ENCODE measurements around the gene ADAM17. TPM values are rescaled to one million over a fixed set of nuclear protein-coding genes. Genes with fewer than 3 reads are reported as not detected.

Gene ADAM17
- polyA plus RNA-seq, 1 donor (not counting 4 experiments of a cell fraction or from before 2014, with no cell fraction given): 13.3 TPM

GRCh38 chr2:9549420-9549819 is 6.2 kb downstream of the ADAM17 start:
- peaks cover 90% of the 10 kb centered on the region for H3K79me2 ChIP-seq (ENCODE audit: control insufficient read depth, insufficient read depth, low read length)
- H3K36me3 ChIP-seq (ENCODE audit: control insufficient read depth in 2 of 2, extremely low read depth in 1 of 2, insufficient read depth in 2 of 2, low read length in 2 of 2): peaks cover 0 to 5% of the 10 kb centered on the region in 2 experiments
- no peak for FAIRE-seq
- peaks cover 4% of the 10 kb centered on the region for H3K9me1 ChIP-seq (ENCODE audit: control insufficient read depth, extremely low read depth, insufficient read depth, low read length)
- H4K20me1 ChIP-seq (ENCODE audit: control insufficient read depth, extremely low read depth, insufficient read depth, low read length): peaks cover 8% of the 10 kb centered on the region
- no peak overlapping the region for H3K4me2 ChIP-seq (ENCODE audit: control insufficient read depth, extremely low read depth, insufficient read depth, low read depth, low read length)
- no peak for DNase-seq (ENCODE audit: low read depth, low spot score)
- no peak for TF ChIP-seq EZH2 (IDR thresholded peaks at IDR 0.05; ENCODE audit: low read length)
- no peak for TF ChIP-seq CTCF (optimal IDR thresholded peaks at IDR 0.05 in 1 of 3, IDR thresholded peaks at IDR 0.05 in 1 of 3, conservative IDR thresholded peaks at IDR 0.05 in 1 of 3; ENCODE audit: extremely low read depth in 1 of 3, insufficient read depth in 2 of 3, low read length in 3 of 3)
- no peak overlapping the region for H2AFZ ChIP-seq (ENCODE audit: control insufficient read depth, low read length)
- no peak overlapping the region for H3K27ac ChIP-seq (ENCODE audit: control insufficient read depth, insufficient read depth, low read length)
- peaks cover 38% of the 10 kb centered on the region for H3K4me1 ChIP-seq (ENCODE audit: control insufficient read depth, extremely low read depth, insufficient read depth, low read length)
- H3K9me3 ChIP-seq (ENCODE audit: control insufficient read depth, low read depth, low read length): no peaks in the 10 kb centered on the region
- no peaks in the 10 kb centered on the region for H3K27me3 ChIP-seq (ENCODE audit: control insufficient read depth, extremely low read depth, insufficient read depth, low read length)
- H3K9ac ChIP-seq (ENCODE audit: control insufficient read depth, extremely low read depth, insufficient read depth, low read length): no peak overlapping the region
- H3K4me3 ChIP-seq (ENCODE audit: control insufficient read depth in 2 of 3, extremely low read depth in 1 of 3, insufficient read depth in 2 of 3, low read depth in 1 of 3, low read length in 3 of 3): no peak overlapping the region
- dilution Hi-C loops (cut with MboI; ENCODE audit: extremely low pct_ligation_motif_present, low sequenced_read_pairs): no loop called here

- Histone ChIP-seq H3K4me1 (ENCODE audit: control insufficient read depth, extremely low read depth, insufficient read depth, low read length) (peaks cover 32% of the 10 kb centered on the region), H4K20me1 (ENCODE audit: control insufficient read depth, extremely low read depth, insufficient read depth, low read length) (peaks cover 8% of the 10 kb centered on the region)
- no peak for DNase-seq (ENCODE audit: low read depth, low spot score)
These were observed 7.1 kb downstream of the ADAM17 start for GRCh38 chr2:9548506-9548905.

More at GRCh38 chr2:9548506-9548905, 7.1 kb downstream of the ADAM17 start:
- peaks cover 90% of the 10 kb centered on the region for H3K79me2 ChIP-seq (ENCODE audit: control insufficient read depth, insufficient read depth, low read length)
- peaks cover 4% of the 10 kb centered on the region for H3K9me1 ChIP-seq (ENCODE audit: control insufficient read depth, extremely low read depth, insufficient read depth, low read length)
- no peak overlapping the region for H3K9ac ChIP-seq (ENCODE audit: control insufficient read depth, extremely low read depth, insufficient read depth, low read length)
- no peak for TF ChIP-seq CTCF (optimal IDR thresholded peaks at IDR 0.05 in 1 of 3, IDR thresholded peaks at IDR 0.05 in 1 of 3, conservative IDR thresholded peaks at IDR 0.05 in 1 of 3; ENCODE audit: extremely low read depth in 1 of 3, insufficient read depth in 2 of 3, low read length in 3 of 3)
- dilution Hi-C loops (cut with MboI; ENCODE audit: extremely low pct_ligation_motif_present, low sequenced_read_pairs): no loop called here
- H2AFZ ChIP-seq (ENCODE audit: control insufficient read depth, low read length): no peak overlapping the region
- H3K36me3 ChIP-seq (ENCODE audit: control insufficient read depth in 2 of 2, extremely low read depth in 1 of 2, insufficient read depth in 2 of 2, low read length in 2 of 2): peaks cover 0 to 5% of the 10 kb centered on the region in 2 experiments
- H3K4me3 ChIP-seq (ENCODE audit: control insufficient read depth in 2 of 3, extremely low read depth in 1 of 3, insufficient read depth in 2 of 3, low read depth in 1 of 3, low read length in 3 of 3): no peak overlapping the region
- H3K27me3 ChIP-seq (ENCODE audit: control insufficient read depth, extremely low read depth, insufficient read depth, low read length): no peaks in the 10 kb centered on the region
- H3K9me3 ChIP-seq (ENCODE audit: control insufficient read depth, low read depth, low read length): no peaks in the 10 kb centered on the region
- H3K27ac ChIP-seq (ENCODE audit: control insufficient read depth, insufficient read depth, low read length): no peak overlapping the region
- no peak for FAIRE-seq
- no peak overlapping the region for H3K4me2 ChIP-seq (ENCODE audit: control insufficient read depth, extremely low read depth, insufficient read depth, low read depth, low read length)

Measured in keratinocyte (primary cell).